Tongue (tissue), 2 donors: ENCODE data around the gene OR5AU1. TPM values are rescaled to one million over a fixed set of nuclear protein-coding genes. Genes with fewer than 3 reads are reported as not detected.

ENCODE experiments used
- DNase-seq: peaks from one replicate; pipeline ENCODE4 v3.0.0-alpha.2; 2015
- total RNA-seq: library from RNA; depleted of rRNA; stranded (reverse); fragments of >200 nt; gene quantifications from one replicate; pipeline ENCODE4 v1.2.3, GENCODE V29; 2014

The OR5AU1 gene
- total RNA-seq: not detected

DNA sequence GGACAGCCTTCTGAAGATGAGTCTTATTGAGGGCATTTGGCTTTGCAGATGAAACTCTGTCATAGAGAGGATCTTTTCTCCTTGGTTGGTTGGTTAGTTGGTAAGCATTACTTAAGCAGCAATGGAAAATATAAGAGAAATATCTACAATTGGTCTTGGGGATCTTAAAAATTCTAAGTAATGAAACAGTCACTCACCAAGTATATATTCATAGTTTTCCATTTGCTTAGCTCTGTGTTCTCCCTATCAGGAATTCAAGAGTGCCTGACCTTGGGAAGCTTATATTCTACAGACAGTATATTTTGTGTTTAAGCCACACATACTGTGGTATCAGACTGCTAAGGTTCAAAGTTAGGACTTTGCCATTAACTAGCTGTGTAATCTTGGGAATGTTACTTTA lies at the start of gene OR5AU1:
OR5AU1 (minus strand) TSS at position 101 of the 400 bp plus-strand sequence. CDS start 191 bp downstream, outside the sequence.
- no peak for DNase-seq

DNA sequence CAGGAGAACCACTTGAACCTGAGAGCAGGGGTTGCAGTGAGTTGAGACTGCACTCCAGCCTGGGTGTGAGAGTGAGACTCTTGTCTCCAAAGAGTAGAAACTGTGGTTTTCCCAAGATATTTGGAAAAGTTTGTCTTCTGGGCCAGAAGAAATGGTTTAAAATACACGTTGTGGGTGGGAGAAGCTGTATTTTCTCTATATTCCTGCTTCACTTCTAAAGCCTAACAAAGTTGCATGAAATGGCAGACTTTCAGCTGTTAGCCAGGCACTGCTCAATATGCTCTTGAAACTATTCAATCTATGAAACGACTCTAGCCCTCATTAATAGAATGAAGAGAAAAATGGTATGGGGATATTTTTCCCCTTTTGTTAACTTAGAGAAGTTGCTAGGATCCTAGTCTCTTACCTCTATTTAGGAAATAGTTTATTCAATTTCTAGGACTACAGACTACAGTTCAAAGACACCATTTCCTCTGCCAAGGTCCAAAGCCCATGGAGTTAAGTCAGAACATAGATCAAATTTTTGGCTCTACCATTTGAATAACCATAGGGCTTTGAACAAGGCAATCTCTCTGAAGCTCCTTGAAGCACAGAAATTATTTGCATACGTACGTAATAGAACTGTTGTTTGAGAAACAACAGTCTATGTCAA lies 49.3 kb upstream of the OR5AU1 start:
- DNase-seq: no peak

DNA sequence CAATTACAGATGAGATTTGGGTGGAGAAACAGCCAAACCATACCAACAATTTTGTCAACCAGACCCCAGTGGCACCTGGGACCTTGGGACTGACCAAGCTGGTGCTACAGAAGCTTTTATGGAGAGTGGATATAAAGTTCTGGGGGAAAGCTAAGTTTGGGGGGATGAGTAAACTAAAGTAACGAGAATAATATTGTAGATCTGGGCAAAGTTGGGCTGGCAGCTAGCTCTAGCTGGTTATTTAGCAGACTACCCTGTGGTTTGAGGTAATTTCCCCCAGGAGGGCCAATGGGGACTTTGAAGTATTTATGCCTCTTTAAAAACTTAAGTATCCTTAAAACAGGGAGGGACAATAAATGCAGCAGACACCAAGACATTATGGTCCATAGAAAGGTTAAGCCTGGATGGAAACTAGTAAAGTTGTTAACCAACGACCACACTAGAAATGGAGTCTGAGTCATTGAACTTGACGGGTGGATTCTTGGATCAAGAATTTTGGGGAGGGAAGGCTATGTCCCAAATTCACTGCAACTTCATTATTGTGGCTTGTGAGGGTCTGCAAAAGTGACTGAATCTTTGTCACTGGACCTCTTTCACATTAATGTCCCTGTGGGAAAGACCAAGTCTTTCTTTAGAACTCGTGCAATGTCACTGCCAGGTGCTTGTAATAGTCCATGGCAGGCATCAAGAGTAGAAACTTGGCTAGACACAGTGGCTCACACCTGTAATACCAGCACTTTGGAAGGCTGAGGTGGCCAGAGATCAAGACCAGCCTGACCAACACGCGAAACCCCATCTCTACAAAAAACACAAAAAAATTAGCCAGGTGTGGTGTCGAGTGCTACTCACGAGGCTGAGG lies 48.5 kb upstream of the OR5AU1 start:
- DNase-seq: no peak

DNA sequence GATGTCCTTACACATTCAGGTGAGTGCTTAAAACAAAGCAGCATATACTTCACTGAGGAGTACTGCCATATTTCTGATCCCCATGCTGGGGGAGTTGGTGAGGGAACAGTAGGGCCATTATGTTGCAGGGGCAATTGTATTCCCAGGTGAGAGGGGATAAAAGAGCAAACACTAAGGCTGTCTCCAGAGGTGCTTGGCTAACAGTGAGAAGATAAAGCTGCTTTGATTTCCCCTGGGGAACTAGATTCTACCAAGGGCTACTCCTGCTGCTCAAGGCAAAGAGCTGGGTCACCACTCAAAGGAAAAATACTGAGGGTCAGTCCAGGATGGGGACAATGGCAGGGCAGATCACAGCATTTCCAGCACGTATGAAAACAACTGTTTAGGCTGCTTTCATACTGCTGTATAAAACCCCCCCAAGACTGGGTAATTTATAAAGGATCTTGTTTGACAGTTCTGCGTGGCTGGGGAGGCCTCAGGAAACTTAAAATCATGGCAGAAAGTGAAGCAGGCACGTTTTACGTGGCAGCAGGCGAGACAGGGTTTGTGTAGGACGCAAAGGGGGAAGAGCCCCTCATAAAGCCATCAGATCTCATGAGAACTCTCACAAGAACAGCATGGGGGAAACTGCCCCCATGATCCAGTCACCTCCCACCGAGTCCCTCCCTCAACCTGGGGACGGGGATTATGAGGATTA lies 47.8 kb upstream of the OR5AU1 start:
- no peak for DNase-seq

DNA sequence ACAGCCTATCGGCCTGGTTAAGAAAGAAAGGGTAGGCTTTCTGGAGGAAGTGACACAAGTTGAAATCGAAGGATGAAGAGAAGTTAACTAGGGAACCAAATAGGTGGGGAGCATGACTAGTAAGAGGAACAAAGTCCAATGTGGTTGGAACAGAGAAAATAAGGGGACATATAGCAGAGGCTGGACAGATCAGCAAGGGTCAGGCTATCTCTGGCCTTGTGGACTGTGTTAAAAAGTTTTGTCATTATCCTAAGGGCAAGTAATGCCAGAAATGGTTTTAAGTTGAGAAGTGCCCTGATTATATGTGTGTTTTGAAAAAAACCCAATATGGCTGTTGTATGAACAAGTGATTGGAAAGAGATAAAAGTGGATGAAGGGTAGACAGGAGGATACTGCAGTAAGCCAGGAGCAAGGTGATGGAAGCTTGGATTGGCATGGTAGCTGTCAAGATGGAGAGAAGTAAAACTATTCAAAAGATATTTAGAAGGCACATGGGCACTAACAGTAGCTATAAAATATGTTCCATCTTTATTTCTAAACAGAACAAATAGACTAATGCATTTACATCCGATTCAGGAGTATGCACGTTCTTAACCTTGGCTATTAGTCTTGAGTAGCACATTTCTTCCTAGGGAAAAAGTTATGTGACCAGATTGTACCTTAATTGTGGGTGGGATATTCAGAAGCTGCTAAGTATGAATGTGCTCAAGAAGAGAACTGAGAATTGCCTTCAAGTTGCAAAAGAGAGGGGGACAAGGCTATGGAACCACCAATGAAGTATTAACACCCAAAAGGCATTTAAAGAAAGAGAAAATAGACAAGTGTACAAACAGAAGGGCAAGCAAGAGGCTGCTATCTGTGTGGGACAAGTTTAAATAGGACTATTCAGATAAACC lies 46.8 kb upstream of the OR5AU1 start:
- DNase-seq: no peak

DNA sequence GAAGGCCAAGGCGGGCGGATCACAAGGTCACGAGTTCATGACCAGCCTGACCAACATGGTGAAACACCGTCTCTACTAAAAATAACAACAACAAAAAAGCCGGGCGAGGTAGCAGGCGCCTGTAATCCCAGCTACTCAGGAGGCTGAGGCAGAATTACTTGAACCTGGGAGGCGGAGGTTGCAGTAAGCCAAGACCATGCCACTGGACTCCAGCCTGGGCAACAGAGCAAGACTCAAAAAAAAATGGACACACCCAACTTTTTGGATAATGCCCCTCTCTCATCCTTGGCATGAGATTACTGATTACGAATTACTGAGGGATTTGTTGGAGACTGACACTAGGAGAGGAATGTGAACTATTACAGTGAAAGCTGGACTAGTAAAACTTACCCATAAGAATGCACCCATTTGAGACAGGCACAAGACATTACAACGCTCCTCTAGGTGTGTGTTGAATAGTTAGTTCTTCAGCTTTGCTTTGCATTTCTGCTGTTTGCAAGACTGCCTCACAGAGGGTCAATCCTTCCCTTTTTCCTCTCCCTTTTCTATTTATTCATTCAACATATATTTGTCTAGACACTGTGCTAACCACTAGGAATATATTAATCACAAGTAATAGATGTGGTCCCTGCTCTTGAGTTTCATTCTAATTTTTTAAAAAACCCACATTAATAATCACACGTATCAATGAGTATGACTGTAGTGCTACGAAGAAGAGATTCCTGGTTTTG lies 46.0 kb upstream of the OR5AU1 start:
- DNase-seq: no peak

DNA sequence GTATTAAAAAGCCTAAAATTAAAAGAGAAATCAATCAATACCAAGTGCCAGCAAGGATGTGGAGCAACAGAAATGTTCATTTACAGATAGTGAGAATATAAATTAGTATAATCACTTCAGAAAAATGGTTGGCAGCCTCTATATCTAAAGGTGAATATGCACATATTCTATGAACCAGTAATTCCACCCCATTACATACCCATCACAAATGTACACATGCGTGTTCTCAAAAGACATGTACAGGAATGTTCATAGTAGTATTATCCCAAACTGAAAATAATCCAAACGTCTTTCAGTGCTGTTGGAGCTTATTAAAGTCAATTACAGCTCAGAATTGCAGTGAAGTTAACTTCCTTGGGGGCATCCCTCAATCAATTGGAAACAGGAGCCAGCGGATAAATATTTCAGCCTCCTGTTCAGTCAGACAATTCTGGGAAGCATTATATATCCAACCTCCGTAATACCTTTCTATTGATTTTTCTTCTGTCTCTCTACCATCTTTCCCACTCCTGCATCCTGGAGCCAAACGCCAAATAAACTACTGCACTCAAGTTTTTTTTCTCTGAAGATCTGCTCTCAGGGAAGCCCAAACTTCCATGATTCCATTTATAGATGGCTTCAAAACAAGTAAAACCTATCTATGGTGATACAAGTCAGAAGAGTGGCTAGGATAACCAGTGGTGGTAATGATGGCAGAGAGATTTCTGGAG lies 45.0 kb upstream of the OR5AU1 start:
- no peak for DNase-seq

DNA sequence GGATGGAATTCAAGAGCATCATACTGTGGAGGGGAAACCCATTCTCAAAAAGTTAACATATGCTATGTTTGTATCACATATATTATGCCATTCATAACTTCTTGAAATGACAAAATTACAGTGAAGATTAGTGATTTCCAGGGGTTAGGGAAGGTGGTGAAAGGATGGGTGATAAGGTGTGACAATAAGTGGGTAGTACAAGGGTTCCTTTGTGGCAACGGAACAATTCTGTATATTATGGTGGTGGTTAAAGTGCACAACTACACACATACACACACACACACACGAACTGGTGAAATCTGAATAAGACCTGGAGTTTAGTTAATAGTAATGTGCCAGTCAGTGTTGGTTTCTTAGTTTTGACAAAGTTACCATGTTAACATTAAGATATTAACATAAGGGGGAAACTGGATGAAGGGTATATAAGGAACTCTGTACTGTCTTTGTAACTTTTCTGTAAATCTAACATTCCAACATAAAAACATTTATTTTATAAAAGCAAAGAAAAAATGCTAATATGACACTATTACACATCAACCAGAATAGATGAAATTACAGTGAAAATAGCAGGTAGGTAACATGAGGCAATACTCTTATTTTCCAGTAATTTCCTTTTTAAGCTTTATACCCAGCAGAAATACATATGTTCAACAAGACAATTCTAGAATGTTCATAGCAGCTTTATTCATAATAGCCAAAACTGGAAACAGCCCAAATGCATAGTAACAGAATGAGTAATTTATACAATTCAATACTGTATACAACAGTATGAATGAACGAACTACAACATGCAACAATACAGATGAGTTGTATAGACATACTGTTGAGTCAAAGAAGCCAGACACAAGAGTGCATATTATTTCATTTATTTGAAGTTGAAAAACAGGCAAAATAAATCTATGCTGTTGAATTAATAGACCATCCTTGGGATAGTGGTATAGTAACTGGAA lies 44.0 kb upstream of the OR5AU1 start:
- DNase-seq: no peak

DNA sequence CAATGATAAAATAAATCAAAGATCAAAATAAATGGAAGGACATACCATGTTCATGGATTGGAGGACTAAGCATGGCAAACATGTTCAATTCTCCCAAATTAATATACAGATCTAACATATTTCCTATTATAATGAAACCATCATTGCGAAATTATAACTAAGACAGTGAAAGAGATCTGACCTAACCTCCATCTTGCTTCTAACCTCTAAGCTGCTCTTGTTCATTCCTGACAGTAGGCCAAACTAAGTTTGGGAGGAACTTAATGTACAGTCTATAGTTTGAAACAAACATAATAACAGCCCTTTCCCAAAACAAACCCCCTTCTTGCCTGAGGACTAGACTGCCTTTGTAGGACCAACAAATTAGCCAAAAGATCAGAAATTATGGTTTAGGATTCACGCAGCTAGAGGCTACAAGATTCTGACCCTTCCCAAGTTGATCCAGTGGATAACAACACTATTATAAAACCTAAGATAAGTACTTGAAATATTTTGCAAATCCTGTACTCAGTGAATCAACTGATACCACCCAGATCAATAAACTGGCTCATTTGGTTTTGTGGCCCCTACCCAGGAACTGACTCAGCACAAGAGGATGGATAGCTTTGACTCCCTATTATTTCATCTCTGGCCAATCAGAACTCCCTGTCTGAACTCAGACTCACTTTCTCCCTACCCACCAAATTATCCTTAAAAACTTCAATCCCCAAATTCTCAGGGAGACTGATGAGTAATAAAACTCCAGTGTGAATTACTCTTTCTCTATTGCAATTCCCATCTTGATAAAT lies 41.7 kb upstream of the OR5AU1 start:
- DNase-seq: no peak

DNA sequence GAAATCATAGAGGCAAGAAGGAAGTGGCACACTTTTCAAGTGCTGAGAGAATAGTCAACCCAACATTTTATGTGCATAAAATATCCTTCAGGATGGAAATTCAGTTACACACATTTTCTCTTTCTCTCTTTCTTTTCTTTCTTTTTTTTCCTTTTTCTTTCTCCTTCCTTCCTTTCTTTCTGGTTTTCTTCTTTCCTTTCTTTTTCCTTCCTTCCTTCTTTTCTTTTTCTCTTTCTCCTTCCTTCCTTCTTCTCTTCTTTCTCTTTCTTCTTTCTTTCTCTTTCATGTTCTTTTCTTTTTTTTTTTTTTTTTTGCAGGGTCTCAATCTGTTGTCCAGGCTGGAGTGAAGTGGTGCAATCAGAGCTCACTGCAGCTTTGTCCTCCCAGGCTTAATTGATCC lies 38.7 kb upstream of the OR5AU1 start:
- DNase-seq: no peak

DNA sequence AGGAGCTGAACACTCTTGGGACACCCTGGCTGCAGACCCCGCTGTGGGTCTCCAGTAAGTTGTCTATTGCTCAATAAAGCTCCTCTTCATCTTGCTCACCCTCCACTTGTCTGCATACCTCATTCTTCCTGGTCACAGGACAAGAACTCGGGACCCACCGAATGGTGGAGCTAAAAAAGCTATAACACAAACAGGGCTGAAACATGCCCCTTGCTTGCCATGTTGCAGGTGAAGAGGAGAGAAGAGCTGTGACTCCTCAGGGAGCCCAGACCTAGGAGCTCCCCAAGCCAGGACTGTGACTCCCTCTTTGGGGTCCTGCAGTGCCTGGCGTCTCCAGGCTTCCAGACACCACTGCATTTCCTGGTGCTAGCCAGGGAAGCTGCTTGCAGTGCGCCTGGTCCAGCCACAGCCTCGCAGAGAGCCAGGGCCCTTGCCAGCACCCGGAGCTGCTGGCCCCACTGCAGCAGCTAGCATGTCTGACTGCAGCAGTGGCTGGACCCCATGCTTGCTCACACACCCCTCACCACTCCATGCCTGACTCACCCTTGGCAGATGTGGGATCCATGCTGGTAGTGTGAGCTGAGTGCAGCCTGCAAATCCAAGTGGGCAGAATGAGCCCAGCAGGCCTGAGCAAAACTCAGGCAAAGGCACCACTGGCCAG lies 37.1 kb upstream of the OR5AU1 start:
- no peak for DNase-seq

DNA sequence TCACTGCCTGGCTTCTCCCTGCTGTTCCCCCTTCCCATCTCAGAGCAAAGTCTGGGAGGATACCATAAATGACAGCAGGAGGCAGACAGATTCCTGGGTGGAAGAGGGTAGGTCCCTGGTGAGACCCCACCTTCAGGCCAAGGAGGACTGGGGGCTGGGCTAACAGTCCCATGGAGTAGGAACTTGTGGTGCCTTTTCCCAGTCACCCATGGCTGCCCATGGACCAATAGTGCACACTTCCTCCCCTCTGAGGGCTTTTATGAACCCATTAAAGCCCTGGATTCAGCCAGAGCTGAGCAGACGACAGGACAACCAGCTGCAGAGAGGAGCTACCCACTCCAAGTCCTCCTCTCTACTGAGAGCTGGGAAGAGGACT lies 36.6 kb upstream of the OR5AU1 start:
- no peak for DNase-seq

DNA sequence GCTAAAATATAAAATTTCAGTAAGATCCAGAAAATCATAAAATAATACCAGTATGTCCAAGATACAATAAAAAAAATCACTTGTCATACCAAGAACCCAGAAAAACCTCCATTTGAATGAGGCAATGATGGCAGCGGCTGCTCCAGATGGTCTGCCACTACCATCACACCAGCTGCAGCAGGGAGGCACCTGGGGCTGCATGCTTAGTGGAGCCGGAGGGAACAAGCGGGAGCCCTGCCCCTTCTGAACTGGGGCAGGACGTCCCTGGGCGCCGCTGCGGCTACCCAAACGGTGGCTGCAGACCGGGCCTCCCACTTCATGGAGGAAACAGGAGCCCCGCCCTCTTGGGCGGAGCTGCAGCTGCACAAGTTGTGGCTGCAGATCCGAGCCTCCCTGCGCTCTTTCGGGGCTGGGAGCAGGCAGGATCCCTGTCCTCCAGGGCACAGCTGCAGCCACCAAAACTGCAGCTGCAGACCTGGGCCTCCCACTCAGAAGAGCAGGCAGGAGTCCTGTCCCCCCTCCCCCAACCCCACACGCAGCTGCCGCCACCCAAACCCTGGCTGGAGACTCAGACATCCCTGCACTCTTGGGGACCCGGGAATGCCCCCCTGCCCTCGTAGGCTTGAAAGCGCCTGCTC lies 36.1 kb upstream of the OR5AU1 start:
- DNase-seq: peak; percentile 73

DNA sequence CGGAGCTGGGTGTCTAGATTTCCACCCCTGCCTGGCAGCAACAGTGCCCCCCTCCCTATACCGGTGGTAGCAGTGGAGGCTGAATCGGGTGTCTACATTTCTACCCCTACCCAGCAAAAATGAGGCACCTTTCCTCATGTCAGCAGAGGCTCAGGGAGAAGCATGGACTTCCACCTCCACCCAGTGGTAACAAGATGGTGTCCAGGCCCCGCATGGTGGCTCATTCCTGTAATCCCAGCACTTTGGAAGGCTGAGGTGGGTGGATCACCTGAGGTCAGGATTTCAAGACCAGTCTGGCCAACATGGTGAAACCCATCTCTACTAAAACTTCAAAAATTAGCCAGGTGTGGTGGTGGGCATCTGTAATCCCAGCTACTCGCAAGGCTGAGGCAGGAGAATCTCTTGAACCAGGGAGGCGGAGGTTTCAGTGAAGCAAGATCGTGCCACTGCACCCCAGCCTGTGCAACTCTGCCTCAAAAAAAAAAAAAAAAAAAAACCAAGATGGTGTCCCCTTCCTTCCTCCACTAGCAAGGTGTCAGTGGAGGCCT lies 35.5 kb upstream of the OR5AU1 start:
- no peak for DNase-seq

DNA sequence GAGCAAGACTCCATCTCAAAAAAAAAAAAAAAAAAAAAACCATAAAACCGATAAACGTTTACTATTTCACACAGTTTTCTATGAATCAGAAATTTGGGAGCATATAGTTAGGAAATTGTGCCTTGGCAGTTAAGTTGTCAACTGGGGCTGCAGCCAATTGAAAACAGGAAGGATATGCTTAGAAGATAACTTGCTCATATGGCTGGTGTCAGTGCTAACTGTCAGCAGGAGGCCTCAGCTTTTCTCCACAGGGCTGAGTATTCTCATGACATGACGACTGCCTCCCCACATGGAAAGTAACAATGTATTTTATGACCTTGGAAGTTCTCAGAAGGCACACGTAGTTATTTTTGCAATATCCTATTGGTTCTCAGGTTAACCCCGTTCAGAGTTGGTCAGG lies 29.6 kb upstream of the OR5AU1 start:
- no peak for DNase-seq

DNA sequence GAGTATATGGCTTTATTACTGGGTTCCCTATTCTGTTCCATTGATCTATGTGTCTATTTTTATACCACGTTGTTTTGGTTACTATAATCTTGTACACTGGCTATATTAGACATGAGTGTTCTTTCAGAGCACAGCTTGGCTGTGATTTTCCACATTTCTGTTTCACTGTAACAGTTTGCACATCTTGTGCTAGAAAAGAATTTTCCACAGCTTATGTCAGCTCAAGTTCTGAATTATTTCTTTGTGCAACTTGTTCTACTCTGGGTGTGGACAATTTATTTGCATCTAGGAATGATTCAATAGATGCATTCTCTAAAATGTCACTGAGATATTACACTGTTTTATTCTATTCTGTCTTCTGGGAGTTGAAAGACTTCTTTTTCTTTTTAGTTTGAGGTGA lies 28.4 kb upstream of the OR5AU1 start:
- no peak for DNase-seq

DNA sequence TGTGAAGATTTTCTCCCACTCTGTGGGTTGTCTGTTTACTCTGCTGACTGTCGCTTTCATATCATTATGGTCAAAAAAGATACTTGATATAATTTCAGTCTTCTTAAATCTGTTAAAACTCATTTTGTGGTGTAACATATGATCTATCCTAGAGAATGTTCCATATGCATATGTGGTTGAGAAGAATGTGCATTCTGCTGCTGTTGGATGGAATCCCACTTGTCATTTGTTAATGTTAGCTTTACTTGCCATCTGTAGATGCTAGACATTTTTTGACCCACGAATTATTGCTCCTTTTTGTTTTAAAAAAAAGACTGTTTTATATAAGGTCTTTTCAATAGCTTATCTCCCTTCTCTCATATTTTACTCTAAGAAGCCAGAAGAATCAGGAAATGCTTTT lies 26.3 kb upstream of the OR5AU1 start:
- no peak for DNase-seq
